ENCODE measurements around the gene FOXC1.

DNA sequence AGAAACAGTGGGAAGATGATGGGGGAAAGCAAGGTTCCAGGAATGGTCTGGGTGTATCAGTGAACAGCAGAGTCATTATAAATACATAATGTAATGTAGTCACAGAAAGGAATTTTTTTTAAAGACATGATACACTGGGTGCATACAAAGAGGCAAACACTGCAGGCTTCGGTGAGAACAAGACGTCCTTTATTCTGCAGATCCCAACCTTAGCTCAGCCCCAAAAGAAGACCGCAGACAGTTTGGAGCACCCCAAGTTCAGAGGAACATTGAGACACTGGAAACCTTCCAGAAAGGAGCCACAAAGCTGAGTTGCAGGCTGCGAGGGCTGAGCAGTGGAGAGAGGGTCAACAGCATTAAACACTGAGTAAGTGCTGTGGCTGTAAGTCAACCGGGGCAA is 30.6 kb upstream of the FOXC1 start:
- TF ChIP-seq, protein P1, sequence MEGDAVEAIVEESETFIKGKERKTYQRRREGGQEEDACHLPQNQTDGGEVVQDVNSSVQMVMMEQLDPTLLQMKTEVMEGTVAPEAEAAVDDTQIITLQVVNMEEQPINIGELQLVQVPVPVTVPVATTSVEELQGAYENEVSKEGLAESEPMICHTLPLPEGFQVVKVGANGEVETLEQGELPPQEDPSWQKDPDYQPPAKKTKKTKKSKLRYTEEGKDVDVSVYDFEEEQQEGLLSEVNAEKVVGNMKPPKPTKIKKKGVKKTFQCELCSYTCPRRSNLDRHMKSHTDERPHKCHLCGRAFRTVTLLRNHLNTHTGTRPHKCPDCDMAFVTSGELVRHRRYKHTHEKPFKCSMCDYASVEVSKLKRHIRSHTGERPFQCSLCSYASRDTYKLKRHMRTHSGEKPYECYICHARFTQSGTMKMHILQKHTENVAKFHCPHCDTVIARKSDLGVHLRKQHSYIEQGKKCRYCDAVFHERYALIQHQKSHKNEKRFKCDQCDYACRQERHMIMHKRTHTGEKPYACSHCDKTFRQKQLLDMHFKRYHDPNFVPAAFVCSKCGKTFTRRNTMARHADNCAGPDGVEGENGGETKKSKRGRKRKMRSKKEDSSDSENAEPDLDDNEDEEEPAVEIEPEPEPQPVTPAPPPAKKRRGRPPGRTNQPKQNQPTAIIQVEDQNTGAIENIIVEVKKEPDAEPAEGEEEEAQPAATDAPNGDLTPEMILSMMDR (IDR thresholded peaks at IDR 0.05; ENCODE audit: insufficient read depth, low read length), result no peak
- no peak for TF ChIP-seq REST (IDR thresholded peaks at IDR 0.05; ENCODE audit: insufficient replicate concordance, low read depth)
